Fibroblast of lung (primary cell): ENCODE results near the gene NPTX2.

Experiments used
- CTCF ChIP-seq, 2 donors: IDR thresholded peaks in 1 of 2; conservative IDR thresholded peaks in 1 of 2; 1 replicate in 1 of 2; 2 replicates in 1 of 2; pipeline ENCODE4 v1.5.1; 2011 to 2012; ENCODE audit warnings: low read length in 2 of 2, control low read depth in 1 of 2, inconsistent platforms in 1 of 2, low read depth in 1 of 2, mild to moderate bottlenecking in 1 of 2
- EZH2 ChIP-seq: IDR thresholded peaks from 2 replicates; pipeline ENCODE4 v1.5.1; 2012; ENCODE audit warnings: low read length, control low read depth, mild to moderate bottlenecking; ENCODE audit errors: missing control alignments

DNA sequence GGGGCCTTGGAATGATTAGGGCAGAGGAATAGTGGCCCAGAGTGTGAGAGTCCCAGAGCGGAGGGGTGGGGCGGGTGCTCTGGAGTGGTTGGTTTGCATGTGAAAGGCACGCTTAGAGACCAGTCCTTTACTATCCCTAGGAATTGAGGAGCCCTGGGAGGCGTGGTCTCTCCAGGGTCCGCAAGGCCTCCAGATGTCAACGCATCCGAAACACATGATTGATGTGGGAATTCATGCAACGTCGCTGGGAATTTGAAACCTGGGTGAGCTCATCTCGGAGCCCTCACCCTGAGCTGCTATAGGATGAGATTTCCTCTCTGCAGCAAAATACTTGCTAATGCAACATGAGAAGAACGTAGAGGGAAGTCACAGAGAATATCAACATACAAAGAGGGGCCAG, 51.2 kb downstream of the NPTX2 start:
- TF ChIP-seq CTCF (conservative IDR thresholded peaks at IDR 0.05 in 1 of 2, IDR thresholded peaks at IDR 0.05 in 1 of 2; ENCODE audit: low read depth in 1 of 2, low read length in 2 of 2) = no peak
- TF ChIP-seq EZH2 = no peak
